GM23338 (cell line): ENCODE measurements around the gene CDKN3. TPM values are rescaled to one million over a fixed set of nuclear protein-coding genes. Genes with fewer than 3 reads are reported as not detected.

Experiments used
- ATAC-seq: fragments of 200-7000 bp; cut with Tn5 transposase; 3 replicates; pipeline ENCODE4 v1.9.1; 2020
- DNase-seq: peaks from one replicate; pipeline ENCODE4 v3.0.0-alpha.2; 2015; ENCODE audit warnings: low spot score
- H2AFZ ChIP-seq: fragments of 200-600 bp; sonication (generic); 2 replicates; pipeline ENCODE4 v1.8.0; 2016; ENCODE audit warnings: antibody characterized with exemption, mild to moderate bottlenecking, moderate library complexity
- H3F3A ChIP-seq: fragments of 200-600 bp; sonication (generic); replicated peaks from 2 replicates; pipeline ENCODE4 v1.8.0; 2017; ENCODE audit warnings: antibody characterized with exemption, mixed run types, low read depth
- H3K27ac ChIP-seq: fragments of 200-600 bp; sonication (generic); 2 replicates; pipeline ENCODE4 v1.6.1; 2016; ENCODE audit warnings: low read depth
- H3K27me3 ChIP-seq: fragments of 200-600 bp; sonication (generic); 2 replicates; pipeline ENCODE4 v1.8.0; 2016; ENCODE audit warnings: mild to moderate bottlenecking, mixed run types, moderate library complexity; ENCODE audit not compliant: insufficient read depth
- H3K36me3 ChIP-seq: fragments of 200-600 bp; sonication (generic); 2 replicates; pipeline ENCODE4 v1.8.0; 2016; ENCODE audit warnings: mild to moderate bottlenecking; ENCODE audit not compliant: insufficient read depth
- H3K4me1 ChIP-seq: fragments of 200-600 bp; sonication (generic); 2 replicates; pipeline ENCODE4 v1.8.0; 2016; ENCODE audit warnings: mild to moderate bottlenecking, moderate library complexity; ENCODE audit not compliant: insufficient read depth
- H3K4me2 ChIP-seq: fragments of 200-600 bp; sonication (generic); 2 replicates; pipeline ENCODE4 v1.7.1; 2017; ENCODE audit warnings: mixed run types
- H3K4me3 ChIP-seq: fragments of 200-600 bp; sonication (generic); 2 replicates; pipeline ENCODE4 v1.6.1; 2016; ENCODE audit warnings: mixed run types
- H3K79me2 ChIP-seq: fragments of 200-600 bp; sonication (generic); replicated peaks from 2 replicates; pipeline ENCODE4 v1.8.0; 2017; ENCODE audit warnings: mild to moderate bottlenecking; ENCODE audit not compliant: insufficient read depth
- H3K9me2 ChIP-seq: fragments of 200-600 bp; sonication (generic); 2 replicates; pipeline ENCODE4 v1.8.0; 2017; ENCODE audit not compliant: insufficient read depth
- H4K20me1 ChIP-seq: fragments of 200-600 bp; sonication (generic); replicated peaks from 2 replicates; pipeline ENCODE4 v1.8.0; 2017; ENCODE audit warnings: mild to moderate bottlenecking; ENCODE audit not compliant: insufficient read depth
- H3K27ac Mint-ChIP-seq: 2 replicates; pipeline ENCODE4 v1.8.0; 2020; ENCODE audit warnings: inconsistent platforms, mild to moderate bottlenecking, moderate library complexity, mixed read lengths
- H3K27me3 Mint-ChIP-seq: 3 replicates; pipeline ENCODE4 v1.8.0; 2022; ENCODE audit warnings: low read depth, mild to moderate bottlenecking, moderate library complexity, mixed read lengths, inconsistent platforms; ENCODE audit not compliant: insufficient read depth, poor library complexity
- H3K36me3 Mint-ChIP-seq: 3 replicates; pipeline ENCODE4 v1.8.0; 2021; ENCODE audit warnings: low read depth, mild to moderate bottlenecking, inconsistent platforms, moderate library complexity, mixed read lengths
- H3K4me1 Mint-ChIP-seq: 3 replicates; pipeline ENCODE4 v1.8.0; 2020; ENCODE audit warnings: mild to moderate bottlenecking, inconsistent platforms, mixed read lengths
- H3K4me3 Mint-ChIP-seq: 3 replicates; pipeline ENCODE4 v1.8.0; 2021; ENCODE audit warnings: moderate library complexity, mild to moderate bottlenecking, inconsistent platforms, mixed read lengths
- H3K9me3 Mint-ChIP-seq: 3 replicates; pipeline ENCODE4 v1.8.0; 2020; ENCODE audit warnings: moderate library complexity, mild to moderate bottlenecking, inconsistent platforms, mixed read lengths
- CREB1 ChIP-seq: fragments of 250-450 bp; sonication (Bioruptor Pico); IDR thresholded peaks from 2 replicates; pipeline ENCODE4 v1.5.0; 2020; ENCODE audit warnings: low read depth, mild to moderate bottlenecking, moderate library complexity
- CTCF ChIP-seq, 2 experiments: fragments of 200-600 bp in 1 of 2; sonication (generic) in 1 of 2; conservative IDR thresholded peaks; 2 replicates each; pipeline versions ENCODE4 v1.5.1 to v1.6.1; 2016 to 2017; ENCODE audit warnings: antibody characterized with exemption in 2 of 2, low read depth in 2 of 2, mild to moderate bottlenecking in 2 of 2, moderate library complexity in 1 of 2
- EZH2 ChIP-seq: fragments of 200-600 bp; sonication (generic); IDR thresholded peaks from one replicate; pipeline ENCODE4 v1.8.0; 2017; ENCODE audit warnings: antibody characterized with exemption, mild to moderate bottlenecking, low read depth; ENCODE audit not compliant: unreplicated experiment
- EZH2phosphoT487 ChIP-seq: fragments of 200-600 bp; sonication (generic); IDR thresholded peaks from one replicate; pipeline ENCODE4 v1.8.1; 2018; ENCODE audit warnings: antibody characterized with exemption; ENCODE audit not compliant: unreplicated experiment
- JUNB ChIP-seq: IDR thresholded peaks from one replicate; pipeline ENCODE4 v1.6.1; 2016; ENCODE audit warnings: antibody characterized with exemption; ENCODE audit not compliant: unreplicated experiment
- NANOG ChIP-seq: IDR thresholded peaks from 2 replicates; pipeline ENCODE4 v1.6.1; 2016; ENCODE audit warnings: antibody characterized with exemption, borderline replicate concordance
- POLR2AphosphoS5 ChIP-seq: IDR thresholded peaks from 2 replicates; pipeline ENCODE4 v1.6.1; 2016; ENCODE audit warnings: antibody characterized with exemption, low read depth
- ZNF331 ChIP-seq: fragments of 250-450 bp; sonication (Bioruptor Pico); IDR thresholded peaks from 2 replicates; pipeline ENCODE4 v1.5.0; 2020; ENCODE audit warnings: low read depth, mild to moderate bottlenecking, moderate library complexity
- long read RNA-seq: library from polyadenylated mRNA; unstranded; transcript quantifications from one replicate; pipeline ENCODE4 v2.0.0, GENCODE V29; 2020; ENCODE audit not compliant: unreplicated experiment
- polyA plus RNA-seq: library from polyadenylated mRNA; unstranded; fragments of >200 nt; fragmentation: Nextera tagmentation; extraction: Ambion mirVana; gene quantifications from 2 replicates; pipeline ENCODE4 v1.2.1, GENCODE V29; 2016
- total RNA-seq: library from RNA; depleted of rRNA; stranded (reverse); fragments of >200 nt; shearing (Covaris generic); gene quantifications from 2 replicates; pipeline ENCODE4 v1.2.3, GENCODE V29; 2014; rRNA removed
- TF ChIP-seq, protein P1 (sequence below): fragments of 250-450 bp; sonication (Bioruptor Pico); IDR thresholded peaks from 2 replicates; pipeline ENCODE4 v1.5.0; 2020; ENCODE audit warnings: mild to moderate bottlenecking, moderate library complexity

The CDKN3 gene, protein sequence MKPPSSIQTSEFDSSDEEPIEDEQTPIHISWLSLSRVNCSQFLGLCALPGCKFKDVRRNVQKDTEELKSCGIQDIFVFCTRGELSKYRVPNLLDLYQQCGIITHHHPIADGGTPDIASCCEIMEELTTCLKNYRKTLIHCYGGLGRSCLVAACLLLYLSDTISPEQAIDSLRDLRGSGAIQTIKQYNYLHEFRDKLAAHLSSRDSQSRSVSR
- 36.3 and 61.7 TPM in 2 replicates for total RNA-seq
- polyA plus RNA-seq: 86.8 and 97.4 TPM in 2 replicates
- long read RNA-seq, transcript CDKN3-202 (8 exons, 893 nt): major isoform, 35 of 41 reads
- long read RNA-seq, partial matches to known transcripts: 1 of 41 reads
- long read RNA-seq, other reads (novel, unspliced or antisense): 5 of 41 reads

GRCh38 chr14:54396493-54397335 lies at the start of gene CDKN3:
Gene CDKN3, plus strand, starts transcription at chr14:54397007. Its CDS starts 62 bp downstream, at chr14:54397069.
- Histone ChIP-seq H3F3A (0 out of 2 replicates have a peak, but pooled peaks cover 6% of the 10 kb centered on the region), H3K9me2 (no peaks in the 10 kb centered on the region), H3K79me2 (no peaks in the 10 kb centered on the region), H2AFZ (peak within 1 kb of the TSS; percentile 94; the same call in 1 of the 2 replicates), H3K4me3 (peak within 1 kb of the TSS; percentile 93), H3K36me3 (no peaks in the 10 kb centered on the region), H3K4me2 (peak within 1 kb of the TSS; percentile 93), H4K20me1 (peaks cover 4% of the 10 kb centered on the region; the same call in 1 of the 2 replicates), H3K27me3 (peaks cover 17% of the 10 kb centered on the region), H3K4me1 (peaks cover 13% of the 10 kb centered on the region), H3K27ac (peak within 1 kb of the TSS; percentile 71)
- H3K27ac Mint-ChIP-seq: peak within 1 kb of the TSS; percentile 44; the same call in 1 of the 2 replicates
- peak within 1 kb of the TSS; percentile 83 for H3K4me3 Mint-ChIP-seq
- peak; percentile 66 for TF ChIP-seq CREB1
- TF ChIP-seq CTCF (conservative IDR thresholded peaks at IDR 0.05; ENCODE audit: low read depth in 2 of 2): peak; percentile 7 to 39; a peak in 1 of 4 replicates
- no peak for TF ChIP-seq EZH2phosphoT487
- TF ChIP-seq EZH2: no peak
- no peak for TF ChIP-seq ZNF331
- peak; percentile 97 for TF ChIP-seq POLR2AphosphoS5
- H3K9me3 Mint-ChIP-seq: no peaks in the 10 kb centered on the region
- H3K27me3 Mint-ChIP-seq: peaks cover 16% of the 10 kb centered on the region
- ATAC-seq (peak; percentile 90), DNase-seq (peak; percentile 100)
- peaks cover 3% of the 10 kb centered on the region for H3K36me3 Mint-ChIP-seq
- H3K4me1 Mint-ChIP-seq: peaks cover 15% of the 10 kb centered on the region; the same call in 2 of the 3 replicates

- Histone ChIP-seq H3K9me2 (no peaks in the 10 kb centered on the region), H3K36me3 (no peaks in the 10 kb centered on the region), H2AFZ (no peak overlapping the region), H3K27ac (no peak overlapping the region), H3K4me3 (no peak overlapping the region), H3K4me1 (peaks cover 21% of the 10 kb centered on the region), H3K27me3 (no peaks in the 10 kb centered on the region), H4K20me1 (no peaks in the 10 kb centered on the region), H3K79me2 (no peaks in the 10 kb centered on the region), H3K4me2 (no peak overlapping the region), H3F3A (no peaks in the 10 kb centered on the region)
- Mint-ChIP-seq H3K9me3 (no peaks in the 10 kb centered on the region; the same call in 2 of the 3 replicates), H3K4me3 (no peak overlapping the region), H3K27me3 (peaks cover 2% of the 10 kb centered on the region), H3K36me3 (no peaks in the 10 kb centered on the region), H3K4me1 (peaks cover 25% of the 10 kb centered on the region), H3K27ac (no peak overlapping the region)
- DNase-seq (peak; percentile 27), ATAC-seq (peak; percentile 41; the same call in 2 of the 3 replicates)
- TF ChIP-seq ZNF331: no peak
- no peak for TF ChIP-seq JUNB
- no peak for TF ChIP-seq EZH2
- TF ChIP-seq EZH2phosphoT487: no peak
- TF ChIP-seq, protein P1, sequence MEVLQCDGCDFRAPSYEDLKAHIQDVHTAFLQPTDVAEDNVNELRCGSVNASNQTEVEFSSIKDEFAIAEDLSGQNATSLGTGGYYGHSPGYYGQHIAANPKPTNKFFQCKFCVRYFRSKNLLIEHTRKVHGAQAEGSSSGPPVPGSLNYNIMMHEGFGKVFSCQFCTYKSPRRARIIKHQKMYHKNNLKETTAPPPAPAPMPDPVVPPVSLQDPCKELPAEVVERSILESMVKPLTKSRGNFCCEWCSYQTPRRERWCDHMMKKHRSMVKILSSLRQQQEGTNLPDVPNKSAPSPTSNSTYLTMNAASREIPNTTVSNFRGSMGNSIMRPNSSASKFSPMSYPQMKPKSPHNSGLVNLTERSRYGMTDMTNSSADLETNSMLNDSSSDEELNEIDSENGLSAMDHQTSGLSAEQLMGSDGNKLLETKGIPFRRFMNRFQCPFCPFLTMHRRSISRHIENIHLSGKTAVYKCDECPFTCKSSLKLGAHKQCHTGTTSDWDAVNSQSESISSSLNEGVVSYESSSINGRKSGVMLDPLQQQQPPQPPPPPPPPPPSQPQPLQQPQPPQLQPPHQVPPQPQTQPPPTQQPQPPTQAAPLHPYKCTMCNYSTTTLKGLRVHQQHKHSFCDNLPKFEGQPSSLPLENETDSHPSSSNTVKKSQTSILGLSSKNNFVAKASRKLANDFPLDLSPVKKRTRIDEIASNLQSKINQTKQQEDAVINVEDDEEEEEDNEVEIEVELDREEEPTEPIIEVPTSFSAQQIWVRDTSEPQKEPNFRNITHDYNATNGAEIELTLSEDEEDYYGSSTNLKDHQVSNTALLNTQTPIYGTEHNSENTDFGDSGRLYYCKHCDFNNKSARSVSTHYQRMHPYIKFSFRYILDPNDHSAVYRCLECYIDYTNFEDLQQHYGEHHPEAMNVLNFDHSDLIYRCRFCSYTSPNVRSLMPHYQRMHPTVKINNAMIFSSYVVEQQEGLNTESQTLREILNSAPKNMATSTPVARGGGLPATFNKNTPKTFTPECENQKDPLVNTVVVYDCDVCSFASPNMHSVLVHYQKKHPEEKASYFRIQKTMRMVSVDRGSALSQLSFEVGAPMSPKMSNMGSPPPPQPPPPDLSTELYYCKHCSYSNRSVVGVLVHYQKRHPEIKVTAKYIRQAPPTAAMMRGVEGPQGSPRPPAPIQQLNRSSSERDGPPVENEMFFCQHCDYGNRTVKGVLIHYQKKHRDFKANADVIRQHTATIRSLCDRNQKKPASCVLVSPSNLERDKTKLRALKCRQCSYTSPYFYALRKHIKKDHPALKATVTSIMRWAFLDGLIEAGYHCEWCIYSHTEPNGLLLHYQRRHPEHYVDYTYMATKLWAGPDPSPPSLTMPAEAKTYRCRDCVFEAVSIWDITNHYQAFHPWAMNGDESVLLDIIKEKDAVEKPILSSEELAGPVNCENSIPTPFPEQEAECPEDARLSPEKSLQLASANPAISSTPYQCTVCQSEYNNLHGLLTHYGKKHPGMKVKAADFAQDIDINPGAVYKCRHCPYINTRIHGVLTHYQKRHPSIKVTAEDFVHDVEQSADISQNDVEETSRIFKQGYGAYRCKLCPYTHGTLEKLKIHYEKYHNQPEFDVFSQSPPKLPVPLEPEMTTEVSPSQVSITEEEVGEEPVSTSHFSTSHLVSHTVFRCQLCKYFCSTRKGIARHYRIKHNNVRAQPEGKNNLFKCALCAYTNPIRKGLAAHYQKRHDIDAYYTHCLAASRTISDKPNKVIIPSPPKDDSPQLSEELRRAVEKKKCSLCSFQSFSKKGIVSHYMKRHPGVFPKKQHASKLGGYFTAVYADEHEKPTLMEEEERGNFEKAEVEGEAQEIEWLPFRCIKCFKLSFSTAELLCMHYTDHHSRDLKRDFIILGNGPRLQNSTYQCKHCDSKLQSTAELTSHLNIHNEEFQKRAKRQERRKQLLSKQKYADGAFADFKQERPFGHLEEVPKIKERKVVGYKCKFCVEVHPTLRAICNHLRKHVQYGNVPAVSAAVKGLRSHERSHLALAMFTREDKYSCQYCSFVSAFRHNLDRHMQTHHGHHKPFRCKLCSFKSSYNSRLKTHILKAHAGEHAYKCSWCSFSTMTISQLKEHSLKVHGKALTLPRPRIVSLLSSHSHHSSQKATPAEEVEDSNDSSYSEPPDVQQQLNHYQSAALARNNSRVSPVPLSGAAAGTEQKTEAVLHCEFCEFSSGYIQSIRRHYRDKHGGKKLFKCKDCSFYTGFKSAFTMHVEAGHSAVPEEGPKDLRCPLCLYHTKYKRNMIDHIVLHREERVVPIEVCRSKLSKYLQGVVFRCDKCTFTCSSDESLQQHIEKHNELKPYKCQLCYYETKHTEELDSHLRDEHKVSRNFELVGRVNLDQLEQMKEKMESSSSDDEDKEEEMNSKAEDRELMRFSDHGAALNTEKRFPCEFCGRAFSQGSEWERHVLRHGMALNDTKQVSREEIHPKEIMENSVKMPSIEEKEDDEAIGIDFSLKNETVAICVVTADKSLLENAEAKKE (CRISPR knock-in tag): no peak
- no peak for TF ChIP-seq POLR2AphosphoS5
- no peak for TF ChIP-seq NANOG
Observed at GRCh38 chr14:54347044-54347443, 49.8 kb upstream of the CDKN3 start.
